NB4 (cell line): Measurements from ENCODE around the gene PGBD5.

Experiments used
- MYC ChIP-seq: IDR thresholded peaks from 2 replicates; pipeline ENCODE4 v1.6.1; 2011; ENCODE audit warnings: low read depth, low read length
- POLR2A ChIP-seq: IDR thresholded peaks from 2 replicates; pipeline ENCODE4 v1.6.1; 2011; ENCODE audit warnings: mild to moderate bottlenecking; ENCODE audit not compliant: insufficient read length; ENCODE audit errors: extremely low read depth
- TF ChIP-seq, protein P1 (sequence below): IDR thresholded peaks from one replicate; pipeline ENCODE4 v1.5.1; 2012; ENCODE audit warnings: low read depth, low read length
- TF ChIP-seq, protein P2 (sequence below): IDR thresholded peaks from 2 replicates; pipeline ENCODE4 v1.6.1; 2011; ENCODE audit warnings: low read depth, low read length

- TF ChIP-seq, protein P1, sequence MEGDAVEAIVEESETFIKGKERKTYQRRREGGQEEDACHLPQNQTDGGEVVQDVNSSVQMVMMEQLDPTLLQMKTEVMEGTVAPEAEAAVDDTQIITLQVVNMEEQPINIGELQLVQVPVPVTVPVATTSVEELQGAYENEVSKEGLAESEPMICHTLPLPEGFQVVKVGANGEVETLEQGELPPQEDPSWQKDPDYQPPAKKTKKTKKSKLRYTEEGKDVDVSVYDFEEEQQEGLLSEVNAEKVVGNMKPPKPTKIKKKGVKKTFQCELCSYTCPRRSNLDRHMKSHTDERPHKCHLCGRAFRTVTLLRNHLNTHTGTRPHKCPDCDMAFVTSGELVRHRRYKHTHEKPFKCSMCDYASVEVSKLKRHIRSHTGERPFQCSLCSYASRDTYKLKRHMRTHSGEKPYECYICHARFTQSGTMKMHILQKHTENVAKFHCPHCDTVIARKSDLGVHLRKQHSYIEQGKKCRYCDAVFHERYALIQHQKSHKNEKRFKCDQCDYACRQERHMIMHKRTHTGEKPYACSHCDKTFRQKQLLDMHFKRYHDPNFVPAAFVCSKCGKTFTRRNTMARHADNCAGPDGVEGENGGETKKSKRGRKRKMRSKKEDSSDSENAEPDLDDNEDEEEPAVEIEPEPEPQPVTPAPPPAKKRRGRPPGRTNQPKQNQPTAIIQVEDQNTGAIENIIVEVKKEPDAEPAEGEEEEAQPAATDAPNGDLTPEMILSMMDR = no peak
- TF ChIP-seq POLR2A = no peak
- TF ChIP-seq MYC = no peak
- TF ChIP-seq, protein P2, sequence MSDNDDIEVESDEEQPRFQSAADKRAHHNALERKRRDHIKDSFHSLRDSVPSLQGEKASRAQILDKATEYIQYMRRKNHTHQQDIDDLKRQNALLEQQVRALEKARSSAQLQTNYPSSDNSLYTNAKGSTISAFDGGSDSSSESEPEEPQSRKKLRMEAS = no peak
Observed at GRCh38 chr1:230464671-230465070, 38.5 kb upstream of the PGBD5 start.
